Psoas muscle (tissue), 8 donors: Measurements from ENCODE around the gene ACTN4. TPM values are rescaled to one million over a fixed set of nuclear protein-coding genes. Genes with fewer than 3 reads are reported as not detected.

Source experiments
- ATAC-seq, 4 donors: fragments of 200-7000 bp; cut with Tn5 transposase; one replicate each; pipeline ENCODE4 v1.9.1; 2020; ENCODE audit warnings: moderate library complexity in 3 of 4, mild to moderate bottlenecking in 2 of 4
- DNase-seq, 2 donors: peaks; one replicate each; pipeline ENCODE4 v3.0.0-alpha.2; 2020
- H3K27ac ChIP-seq: fragments of 200-600 bp; one replicate; pipeline ENCODE4 v1.8.0; 2022
- H3K27me3 ChIP-seq, 3 donors: fragments of 200-600 bp in 1 of 3; one replicate each; pipeline versions ENCODE4 v1.6.1 to v1.8.0; 2013 to 2022; ENCODE audit warnings: low read length in 2 of 3, mild to moderate bottlenecking in 2 of 3, moderate library complexity in 1 of 3; ENCODE audit not compliant: insufficient read depth in 3 of 3
- H3K36me3 ChIP-seq, 2 donors: fragments of 200-600 bp in 1 of 2; one replicate each; pipeline versions ENCODE4 v1.6.1 to v1.8.0; 2013 to 2022; ENCODE audit warnings: low read depth in 1 of 2, mild to moderate bottlenecking in 1 of 2, moderate library complexity in 1 of 2; ENCODE audit not compliant: insufficient read depth in 1 of 2
- H3K4me1 ChIP-seq: fragments of 200-600 bp; one replicate; pipeline ENCODE4 v1.8.0; 2022
- H3K4me3 ChIP-seq: fragments of 200-600 bp; one replicate; pipeline ENCODE4 v1.8.0; 2022; ENCODE audit warnings: mild to moderate bottlenecking
- H3K9me3 ChIP-seq: fragments of 200-600 bp; one replicate; pipeline ENCODE4 v1.8.0; 2022
- WGBS, 3 donors: extraction: QIAGEN DNeasy Blood & Tissue Kit; methylation state at CpG; one replicate each; pipeline versions ENCODE4 v1.1.6 to v1.1.7; 2013; 5-methylcytosine and 5-hydroxymethylcytosine counted together
- intact Hi-C, 2 donors: fragments of 100-400 bp; cut with DNase I; formaldehyde crosslinking; loops; one replicate each; pipeline versions ENCODE4 v1.11.0 to v1.14.2; 2022
- polyA plus RNA-seq, 3 donors: library from polyadenylated mRNA; stranded (reverse); fragments of 200-250 nt; gene quantifications; one replicate each; pipeline ENCODE4 v1.2.3, GENCODE V29; 2013
- total RNA-seq, 4 donors: library from RNA; stranded (reverse); fragmentation: NEBNext Ultra II Directional in 2 of 4; extraction: Animal tissue kit (Norgen Biotek cat#: 25700) in 2 of 4; gene quantifications; one replicate each; pipeline versions ENCODE4 v1.2.1 to v1.2.4, GENCODE V29; 2021 to 2023
- TF ChIP-seq, protein P1 (sequence below): fragments of 200-600 bp; IDR thresholded peaks from one replicate; pipeline ENCODE4 v1.8.0; 2022; ENCODE audit warnings: antibody characterized with exemption
- donor health status: healthy with polysubstance abuse.
- donor health status: DM: no; HTN: no; CAD: no; lungs with moderate emphysema.
- donor health status: Bipolar disorder and iron deficiency.
- donor health status: healthy.
- donor health status: DM: yes; HTN: yes; CAD: no.
- donor health status: DM: no; HTN: no; CAD: no.
- donor health status: DM: no; HTN: no; CAD: no.
- donor health status: DM: yes; HTN: yes; CAD: no.

Gene ACTN4
- total and polyA plus RNA-seq, 7 donors: 38.3 to 127 (median 79.9) TPM

DNA sequence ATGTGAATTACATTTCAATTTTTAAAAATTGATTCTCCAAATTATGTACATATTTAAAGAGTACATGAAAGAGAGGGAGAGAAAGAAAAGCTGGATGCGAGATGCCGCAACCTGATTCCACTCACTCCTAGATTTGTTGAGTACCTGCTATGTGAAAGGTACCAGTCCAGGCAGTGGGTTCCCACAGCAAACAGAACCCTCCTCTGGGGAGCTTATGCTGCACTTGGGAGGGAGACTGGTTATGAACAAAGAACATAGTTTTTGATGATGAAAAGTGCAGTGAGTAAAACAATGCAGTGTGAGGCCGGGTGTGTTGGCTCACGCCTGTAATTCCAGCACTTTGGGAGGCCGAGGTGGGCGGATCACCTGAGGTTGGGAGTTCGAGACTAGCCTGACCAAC is 43.4 kb downstream of the ACTN4 start:
- ATAC-seq: no peak
- Histone ChIP-seq H3K27me3 (no peaks in the 10 kb centered on the region), H3K4me3 (no peak overlapping the region), H3K27ac (peak overlapping the region; percentile 98), H3K9me3 (no peaks in the 10 kb centered on the region), H3K4me1 (peaks cover 76% of the 10 kb centered on the region), H3K36me3 (no peaks in the 10 kb centered on the region)
- intact Hi-C loops: loop anchor here (5.0 kb wide), 1 partner anchor 39 kb away; no protein-coding TSS in a partner anchor
- WGBS, 3 donors: 73 to 85% (median 79%) methylated on average over 7 of the region's 7 CpGs
- TF ChIP-seq, protein P1, sequence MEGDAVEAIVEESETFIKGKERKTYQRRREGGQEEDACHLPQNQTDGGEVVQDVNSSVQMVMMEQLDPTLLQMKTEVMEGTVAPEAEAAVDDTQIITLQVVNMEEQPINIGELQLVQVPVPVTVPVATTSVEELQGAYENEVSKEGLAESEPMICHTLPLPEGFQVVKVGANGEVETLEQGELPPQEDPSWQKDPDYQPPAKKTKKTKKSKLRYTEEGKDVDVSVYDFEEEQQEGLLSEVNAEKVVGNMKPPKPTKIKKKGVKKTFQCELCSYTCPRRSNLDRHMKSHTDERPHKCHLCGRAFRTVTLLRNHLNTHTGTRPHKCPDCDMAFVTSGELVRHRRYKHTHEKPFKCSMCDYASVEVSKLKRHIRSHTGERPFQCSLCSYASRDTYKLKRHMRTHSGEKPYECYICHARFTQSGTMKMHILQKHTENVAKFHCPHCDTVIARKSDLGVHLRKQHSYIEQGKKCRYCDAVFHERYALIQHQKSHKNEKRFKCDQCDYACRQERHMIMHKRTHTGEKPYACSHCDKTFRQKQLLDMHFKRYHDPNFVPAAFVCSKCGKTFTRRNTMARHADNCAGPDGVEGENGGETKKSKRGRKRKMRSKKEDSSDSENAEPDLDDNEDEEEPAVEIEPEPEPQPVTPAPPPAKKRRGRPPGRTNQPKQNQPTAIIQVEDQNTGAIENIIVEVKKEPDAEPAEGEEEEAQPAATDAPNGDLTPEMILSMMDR: no peak
- no peak for DNase-seq

- Histone ChIP-seq H3K4me1 (peaks cover 75% of the 10 kb centered on the region), H3K9me3 (no peaks in the 10 kb centered on the region), H3K27ac (peak overlapping the region; percentile 98), H3K27me3 (no peaks in the 10 kb centered on the region), H3K4me3 (no peak overlapping the region), H3K36me3 (peaks cover 0 to 5% of the 10 kb centered on the region in 2 donors)
- ATAC-seq (peak; percentile 76 to 85 (median 76)), DNase-seq (peak; percentile 67 to 85)
- TF ChIP-seq, protein P1: no peak
- 26 to 56% (median 34%) methylated on average over 15 of the region's 15 CpGs for WGBS, 3 donors
- intact Hi-C loops: loop anchor here (5.0 kb wide), 1 partner anchor 40 kb away; no protein-coding TSS in a partner anchor
Measured at GRCh38 chr19:38691938-38692457, 44.5 kb downstream of the ACTN4 start.

- Histone ChIP-seq H3K4me3 (peak overlapping the region; percentile 8), H3K27me3 (no peaks in the 10 kb centered on the region), H3K36me3 (peaks cover 0 to 10% of the 10 kb centered on the region in 2 donors), H3K9me3 (no peaks in the 10 kb centered on the region), H3K27ac (peak overlapping the region; percentile 98), H3K4me1 (peaks cover 79% of the 10 kb centered on the region)
- ATAC-seq (peak; percentile 4 to 22 (median 14)), DNase-seq (no peak)
- WGBS, 3 donors: 57 to 68% (median 58%) methylated on average over 25 of the region's 25 CpGs
- TF ChIP-seq, protein P1: no peak
- intact Hi-C loops: loop anchor here (5.0 kb wide), 1 partner anchor 40 kb away; no protein-coding TSS in a partner anchor
Measured at GRCh38 chr19:38692458-38693379, 45.3 kb downstream of the ACTN4 start.

GRCh38 chr19:38693380-38694223 is 46.2 kb downstream of the ACTN4 start:
- no peak for DNase-seq
- peak overlapping the region; percentile 8 for H3K4me3 ChIP-seq

More at GRCh38 chr19:38693380-38694223, 46.2 kb downstream of the ACTN4 start:
- ATAC-seq: peak; percentile 8 to 15 (median 13)
- Histone ChIP-seq H3K4me1 (peaks cover 76% of the 10 kb centered on the region), H3K27ac (peak overlapping the region; percentile 98), H3K27me3 (no peaks in the 10 kb centered on the region), H3K36me3 (peaks cover 0 to 10% of the 10 kb centered on the region in 2 donors), H3K9me3 (no peaks in the 10 kb centered on the region)
- intact Hi-C loops: loop anchor here (5.0 kb wide), 1 partner anchor 41 kb away; no protein-coding TSS in a partner anchor
- 61 to 64% (median 64%) methylated on average over 19 of the region's 19 CpGs for WGBS, 3 donors
- TF ChIP-seq, protein P1: no peak
